Fibroblast of the aortic adventitia (primary cell): Measurements from ENCODE around the gene EEPD1. TPM values are rescaled to one million over a fixed set of nuclear protein-coding genes. Genes with fewer than 3 reads are reported as not detected.

Experiments
- DNase-seq: peaks from one replicate; pipeline ENCODE4 v3.0.0-alpha.2; 2010; ENCODE audit warnings: low read depth
- H3K4me3 ChIP-seq: 2 replicates; pipeline ENCODE4 v1.5.1; 2011; ENCODE audit warnings: low read depth, mild to moderate bottlenecking, control low read depth, low read length, moderate library complexity
- CTCF ChIP-seq: IDR thresholded peaks from 2 replicates; pipeline ENCODE4 v1.5.1; 2011; ENCODE audit warnings: mild to moderate bottlenecking, low read length, control low read depth, inconsistent platforms; ENCODE audit not compliant: insufficient read depth
- total RNA-seq: library from RNA; depleted of rRNA; stranded (reverse); fragments of >200 nt; gene quantifications from 2 replicates; pipeline ENCODE4 v1.2.3, GENCODE V29; 2012; ENCODE audit warnings: low replicate concordance

The EEPD1 gene
- total RNA-seq, 1 donor, result 5.2 TPM

- TF ChIP-seq CTCF, result no peak
- DNase-seq, result no peak
- H3K4me3 ChIP-seq, result no peak overlapping the region
Measured at GRCh38 chr7:36112969-36113368, 40.1 kb upstream of the EEPD1 start.

- DNase-seq, result no peak
- TF ChIP-seq CTCF, result no peak
- no peak overlapping the region for H3K4me3 ChIP-seq
Measured at GRCh38 chr7:36114355-36114754, 38.7 kb upstream of the EEPD1 start.

- DNase-seq, result peak; percentile 95
- H3K4me3 ChIP-seq, result peak overlapping the region; percentile 35
- TF ChIP-seq CTCF, result no peak
Measured at GRCh38 chr7:36115448-36116321, 37.4 kb upstream of the EEPD1 start.

- peak; percentile 10 for DNase-seq
- TF ChIP-seq CTCF, result no peak
- no peak overlapping the region for H3K4me3 ChIP-seq
Measured at GRCh38 chr7:36116347-36117202, 36.5 kb upstream of the EEPD1 start.

- TF ChIP-seq CTCF, result no peak
- DNase-seq, result peak; percentile 30
- H3K4me3 ChIP-seq, result no peak overlapping the region
Measured at GRCh38 chr7:36117203-36117840, 35.7 kb upstream of the EEPD1 start.

- H3K4me3 ChIP-seq, result no peak overlapping the region
- no peak for TF ChIP-seq CTCF
- no peak for DNase-seq
Measured at GRCh38 chr7:36118344-36118743, 34.7 kb upstream of the EEPD1 start.
